Lung (tissue), 12 donors: ENCODE measurements around the gene AGPAT3. TPM values are rescaled to one million over a fixed set of nuclear protein-coding genes. Genes with fewer than 3 reads are reported as not detected.

Experiments
- ATAC-seq: fragments of 200-7000 bp; cut with Tn5 transposase; one replicate; pipeline ENCODE4 v1.9.1; 2020; ENCODE audit warnings: moderate number of reproducible peaks; ENCODE audit not compliant: insufficient read depth, low FRiP score
- DNase-seq, 3 donors: peaks; one replicate each; pipeline ENCODE4 v3.0.0-alpha.2; 2013 to 2017
- H3K27ac ChIP-seq, 2 donors: one replicate each; pipeline ENCODE4 v1.5.1; 2013; ENCODE audit warnings: mild to moderate bottlenecking in 2 of 2, moderate library complexity in 2 of 2, control low read depth in 1 of 2, inconsistent platforms in 1 of 2, low read depth in 1 of 2, low read length in 1 of 2
- H3K27me3 ChIP-seq, 3 donors: one replicate each; pipeline ENCODE4 v1.5.1; 2013; ENCODE audit warnings: low read length in 2 of 3; ENCODE audit not compliant: control insufficient read depth in 3 of 3, insufficient read depth in 3 of 3
- H3K36me3 ChIP-seq, 4 donors: one replicate each; pipeline ENCODE4 v1.5.1; 2013; ENCODE audit warnings: low read length in 4 of 4, mild to moderate bottlenecking in 1 of 4, moderate library complexity in 1 of 4; ENCODE audit not compliant: control insufficient read depth in 4 of 4, insufficient read depth in 4 of 4
- H3K4me1 ChIP-seq, 5 donors: one replicate each; pipeline ENCODE4 v1.5.1; 2013; ENCODE audit warnings: low read length in 5 of 5, mild to moderate bottlenecking in 2 of 5, moderate library complexity in 1 of 5; ENCODE audit not compliant: control insufficient read depth in 5 of 5, insufficient read depth in 5 of 5
- H3K4me3 ChIP-seq: one replicate; pipeline ENCODE4 v1.5.1; 2013; ENCODE audit warnings: mild to moderate bottlenecking, control low read depth, moderate library complexity
- H3K9ac ChIP-seq, 2 donors: one replicate each; pipeline ENCODE4 v1.5.1; 2013; ENCODE audit warnings: low read length in 2 of 2, control low read depth in 1 of 2; ENCODE audit not compliant: insufficient read depth in 1 of 2
- H3K9me3 ChIP-seq, 4 donors: one replicate each; pipeline ENCODE4 v1.5.1; 2013; ENCODE audit warnings: low read length in 3 of 4, mild to moderate bottlenecking in 1 of 4, moderate library complexity in 1 of 4; ENCODE audit not compliant: control insufficient read depth in 4 of 4, insufficient read depth in 3 of 4
- WGBS, 2 donors: extraction: QIAGEN DNeasy Blood & Tissue Kit; methylation state at CpG; one replicate each; pipeline ENCODE4 v1.1.7; 2013; 5-methylcytosine and 5-hydroxymethylcytosine counted together
- polyA plus RNA-seq, 2 donors: library from polyadenylated mRNA; stranded (reverse); fragments of 200-250 nt; gene quantifications; one replicate each; pipeline ENCODE4 v1.2.1, GENCODE V29; 2013
- total RNA-seq, 2 donors: library from RNA; depleted of rRNA in 1 of 2; stranded (reverse); fragments of >200 nt in 1 of 2; gene quantifications; one replicate each; pipeline ENCODE4 v1.2.1, GENCODE V29; 2014 to 2021
- TF ChIP-seq, protein P1 (sequence below): IDR thresholded peaks from 2 replicates; pipeline ENCODE4 v1.5.1; 2012; ENCODE audit warnings: mild to moderate bottlenecking; ENCODE audit errors: control extremely low read depth, extremely low read depth
- donor health status: control.
- donor health status: control.
- donor health status: Bipolar disorder and iron deficiency.
- donor health status: healthy.
- donor health status: DM: yes; HTN: yes; CAD: no.

AGPAT3 gene
- total and polyA plus RNA-seq, 4 donors, result 29.4 to 120 (median 43.9) TPM

DNA sequence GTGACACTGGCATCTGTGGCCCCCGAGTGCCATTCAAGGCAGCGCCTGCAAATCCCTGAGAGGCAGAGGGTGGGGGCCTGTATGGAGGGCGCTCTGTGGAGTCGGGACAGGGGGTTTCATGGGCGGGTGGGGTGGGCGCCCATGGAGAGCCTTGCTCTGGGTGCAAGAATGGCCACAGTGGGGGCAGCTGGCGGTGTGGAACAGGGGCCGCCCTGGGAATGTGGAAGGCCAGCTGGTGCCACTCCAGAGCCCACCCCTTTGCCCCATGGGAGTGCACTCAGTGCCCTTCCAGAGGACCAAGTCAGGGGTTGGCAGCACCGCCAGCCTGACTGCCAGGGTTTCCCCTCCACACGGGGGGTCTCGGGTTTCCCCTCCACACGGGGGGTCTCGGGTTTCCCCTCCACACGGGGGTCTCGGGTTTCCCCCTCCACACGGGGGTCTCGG is 92.1 kb downstream of the AGPAT3 start:
- TF ChIP-seq, protein P1, sequence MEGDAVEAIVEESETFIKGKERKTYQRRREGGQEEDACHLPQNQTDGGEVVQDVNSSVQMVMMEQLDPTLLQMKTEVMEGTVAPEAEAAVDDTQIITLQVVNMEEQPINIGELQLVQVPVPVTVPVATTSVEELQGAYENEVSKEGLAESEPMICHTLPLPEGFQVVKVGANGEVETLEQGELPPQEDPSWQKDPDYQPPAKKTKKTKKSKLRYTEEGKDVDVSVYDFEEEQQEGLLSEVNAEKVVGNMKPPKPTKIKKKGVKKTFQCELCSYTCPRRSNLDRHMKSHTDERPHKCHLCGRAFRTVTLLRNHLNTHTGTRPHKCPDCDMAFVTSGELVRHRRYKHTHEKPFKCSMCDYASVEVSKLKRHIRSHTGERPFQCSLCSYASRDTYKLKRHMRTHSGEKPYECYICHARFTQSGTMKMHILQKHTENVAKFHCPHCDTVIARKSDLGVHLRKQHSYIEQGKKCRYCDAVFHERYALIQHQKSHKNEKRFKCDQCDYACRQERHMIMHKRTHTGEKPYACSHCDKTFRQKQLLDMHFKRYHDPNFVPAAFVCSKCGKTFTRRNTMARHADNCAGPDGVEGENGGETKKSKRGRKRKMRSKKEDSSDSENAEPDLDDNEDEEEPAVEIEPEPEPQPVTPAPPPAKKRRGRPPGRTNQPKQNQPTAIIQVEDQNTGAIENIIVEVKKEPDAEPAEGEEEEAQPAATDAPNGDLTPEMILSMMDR, result no peak
- DNase-seq (no peak), ATAC-seq (no peak)
- H3K4me1 ChIP-seq, result peaks cover 0 to 13% (median 6%) of the 10 kb centered on the region in 5 donors
- H3K9ac ChIP-seq, result no peak overlapping the region
- peaks cover 0 to 3% (median 0%) of the 10 kb centered on the region in 4 donors for H3K9me3 ChIP-seq
- H3K36me3 ChIP-seq, result peaks cover 0 to 13% (median 9%) of the 10 kb centered on the region in 4 donors
- WGBS, 2 donors, result 81 to 88% methylated on average over 12 to 17 of the region's 17 CpGs
- peak overlapping the region in 1 of 2 donors; percentile 17 for H3K27ac ChIP-seq
- H3K4me3 ChIP-seq, result no peak overlapping the region
- no peaks in the 10 kb centered on the region for H3K27me3 ChIP-seq

- Histone ChIP-seq H3K4me3 (no peak overlapping the region), H3K9me3 (peaks cover 0 to 3% (median 0%) of the 10 kb centered on the region in 4 donors), H3K27me3 (no peaks in the 10 kb centered on the region), H3K4me1 (peaks cover 0 to 13% (median 6%) of the 10 kb centered on the region in 5 donors), H3K27ac (no peak overlapping the region), H3K9ac (no peak overlapping the region), H3K36me3 (peaks cover 0 to 14% (median 10%) of the 10 kb centered on the region in 4 donors)
- no peak for ATAC-seq
- TF ChIP-seq, protein P1, result no peak
- WGBS, 2 donors, result 79 to 83% methylated on average over 22 of the region's 22 CpGs
- DNase-seq, result no peak
Measured at GRCh38 chr21:43957611-43958362, 92.8 kb downstream of the AGPAT3 start.

DNA sequence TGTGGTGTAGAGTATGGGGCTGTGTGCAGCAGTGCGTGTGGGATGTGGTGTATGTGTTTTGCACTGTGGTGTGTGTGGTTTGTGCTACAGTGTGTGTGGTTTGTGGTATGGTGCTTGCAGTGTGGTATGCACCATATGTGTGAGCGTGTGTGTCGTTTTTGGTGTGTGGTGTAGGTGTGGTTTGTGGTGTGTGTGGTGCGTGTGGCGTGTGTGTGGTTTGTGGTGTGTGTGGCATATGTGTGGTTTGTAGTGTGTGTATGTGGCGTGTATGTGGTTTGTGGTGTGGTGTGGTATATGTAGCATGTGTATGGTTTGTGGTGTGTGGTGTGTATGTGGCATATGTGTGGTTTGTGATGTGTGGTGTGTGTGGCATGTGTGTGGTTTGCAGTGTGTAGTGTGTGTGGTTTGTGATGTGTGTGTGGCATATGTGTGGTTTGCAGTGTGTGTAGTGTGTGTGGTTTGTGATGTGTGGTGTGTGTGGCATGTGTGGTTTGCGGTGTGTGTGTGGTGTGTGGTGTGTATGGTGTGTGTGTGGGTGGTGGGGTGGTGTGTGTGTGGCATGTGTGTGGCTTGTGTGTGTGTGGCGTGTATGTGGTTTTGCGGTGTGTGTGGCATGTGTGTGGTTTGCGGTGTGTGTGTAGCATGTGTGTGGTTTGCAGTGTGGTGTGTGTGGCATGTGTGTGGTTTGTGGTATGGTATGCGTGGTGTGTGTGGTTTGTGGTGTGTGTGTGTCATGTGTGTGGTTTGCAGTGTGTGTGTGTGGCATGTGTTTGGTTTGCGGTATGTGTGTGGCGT is 93.5 kb downstream of the AGPAT3 start:
- Histone ChIP-seq H3K4me1 (peaks cover 0 to 13% (median 6%) of the 10 kb centered on the region in 5 donors), H3K36me3 (peaks cover 0 to 14% (median 10%) of the 10 kb centered on the region in 4 donors), H3K4me3 (no peak overlapping the region), H3K9me3 (peaks cover 0 to 3% (median 0%) of the 10 kb centered on the region in 4 donors), H3K27ac (peak overlapping the region in 1 of 2 donors; percentile 22), H3K27me3 (no peaks in the 10 kb centered on the region), H3K9ac (no peak overlapping the region)
- WGBS, 2 donors, result 92 to 93% methylated on average over 13 of the region's 13 CpGs
- DNase-seq, result no peak
- no peak for ATAC-seq
- TF ChIP-seq, protein P1, result no peak
